ENCODE data around the gene SEMA3F. TPM values are rescaled to one million over a fixed set of nuclear protein-coding genes. Genes with fewer than 3 reads are reported as not detected.

SEMA3F gene
- total RNA-seq, 2 donors from 2014 or later: 25.5 to 35.1 TPM

- H3K27me3 ChIP-seq (replicated peaks; ENCODE audit: insufficient read depth): no peaks in the 10 kb centered on the region
- ATAC-seq (ENCODE audit: insufficient number of reproducible peaks, low FRiP score, low read depth): no peak
Observed at GRCh38 chr3:50195501-50196252, 40.6 kb downstream of the SEMA3F start.

GRCh38 chr3:50196253-50196801, 41.2 kb downstream of the SEMA3F start:
- no peaks in the 10 kb centered on the region for H3K36me3 ChIP-seq
- no peaks in the 10 kb centered on the region for H3K9me3 ChIP-seq
- no peak overlapping the region for H3K27ac ChIP-seq
- H3K27me3 ChIP-seq (replicated peaks; ENCODE audit: insufficient read depth): no peaks in the 10 kb centered on the region
- H3K4me1 ChIP-seq (ENCODE audit: control insufficient read depth in 1 of 2, low read depth in 2 of 2): peaks cover 3 to 21% of the 10 kb centered on the region in 2 donors
- H3K4me3 ChIP-seq: no peak overlapping the region
- DNase-seq (ENCODE audit: low spot score) (no peak), ATAC-seq (ENCODE audit: insufficient number of reproducible peaks, low FRiP score, low read depth) (no peak)
- no peak for TF ChIP-seq CTCF (IDR thresholded peaks at IDR 0.05)

More at GRCh38 chr3:50195501-50196252, 40.6 kb downstream of the SEMA3F start:
- no peaks in the 10 kb centered on the region for H3K9me3 ChIP-seq
- peaks cover 3 to 21% of the 10 kb centered on the region in 2 donors for H3K4me1 ChIP-seq (ENCODE audit: control insufficient read depth in 1 of 2, low read depth in 2 of 2)
- H3K27ac ChIP-seq: no peak overlapping the region
- no peaks in the 10 kb centered on the region for H3K36me3 ChIP-seq
- no peak overlapping the region for H3K4me3 ChIP-seq
- TF ChIP-seq CTCF (IDR thresholded peaks at IDR 0.05): no peak
- DNase-seq (ENCODE audit: low spot score): no peak

- Histone ChIP-seq H3K9me3 (no peaks in the 10 kb centered on the region), H3K27me3 (replicated peaks; ENCODE audit: insufficient read depth) (no peaks in the 10 kb centered on the region)
- TF ChIP-seq CTCF (IDR thresholded peaks at IDR 0.05): no peak
Observed at GRCh38 chr3:50201573-50202315, 46.6 kb downstream of the SEMA3F start.

GRCh38 chr3:50202353-50203112, 47.4 kb downstream of the SEMA3F start:
- ATAC-seq (ENCODE audit: insufficient number of reproducible peaks, low FRiP score, low read depth): no peak

More at GRCh38 chr3:50201573-50202315, 46.6 kb downstream of the SEMA3F start:
- Histone ChIP-seq H3K4me1 (ENCODE audit: control insufficient read depth in 1 of 2, low read depth in 2 of 2) (peaks cover 4 to 14% of the 10 kb centered on the region in 2 donors), H3K4me3 (no peak overlapping the region), H3K36me3 (no peaks in the 10 kb centered on the region), H3K27ac (no peak overlapping the region)
- no peak for ATAC-seq (ENCODE audit: insufficient number of reproducible peaks, low FRiP score, low read depth)
- DNase-seq (ENCODE audit: low spot score): no peak

More at GRCh38 chr3:50202353-50203112, 47.4 kb downstream of the SEMA3F start:
- DNase-seq (ENCODE audit: low spot score): no peak
- Histone ChIP-seq H3K27ac (no peak overlapping the region), H3K4me3 (no peak overlapping the region), H3K36me3 (no peaks in the 10 kb centered on the region), H3K4me1 (ENCODE audit: control insufficient read depth in 1 of 2, low read depth in 2 of 2) (peaks cover 4 to 14% of the 10 kb centered on the region in 2 donors), H3K27me3 (replicated peaks; ENCODE audit: insufficient read depth) (no peaks in the 10 kb centered on the region), H3K9me3 (no peaks in the 10 kb centered on the region)
- TF ChIP-seq CTCF (IDR thresholded peaks at IDR 0.05): no peak
